Mesodermal cell (in vitro differentiated cells): ENCODE measurements around the gene PRM3.
"Not testable (repeated sequence)": the region's sequence is repeated elsewhere in the genome, so short reads cannot be mapped to it uniquely, and the experiment has no call there.

Experiments
- H3K27ac ChIP-seq: 2 replicates; pipeline ENCODE4 v1.7.0; 2013; ENCODE audit warnings: mild to moderate bottlenecking, low read depth, low read length, moderate library complexity; ENCODE audit not compliant: severe bottlenecking
- H3K36me3 ChIP-seq: 2 replicates; pipeline ENCODE4 v1.7.1; 2013; ENCODE audit warnings: mild to moderate bottlenecking, low read length, moderate library complexity; ENCODE audit not compliant: control insufficient read depth, insufficient read depth
- H3K4me1 ChIP-seq: one replicate; pipeline ENCODE4 v1.7.1; 2013; ENCODE audit warnings: mild to moderate bottlenecking, low read length; ENCODE audit not compliant: insufficient read depth, control insufficient read depth, poor library complexity, severe bottlenecking
- H3K4me3 ChIP-seq: 2 replicates; pipeline ENCODE4 v1.7.0; 2013; ENCODE audit warnings: low read length, control low read depth, mild to moderate bottlenecking; ENCODE audit not compliant: insufficient read depth, poor library complexity, severe bottlenecking; ENCODE audit errors: extremely low read depth
- H3K9me3 ChIP-seq: 2 replicates; pipeline ENCODE4 v1.7.1; 2013; ENCODE audit warnings: mild to moderate bottlenecking, low read length, moderate library complexity; ENCODE audit not compliant: control insufficient read depth
- WGBS, 2 experiments: methylation state at CpG; one replicate each; pipeline ENCODE4 v1.1.5; 2013; ENCODE audit warnings: missing lambda C conversion rate in 2 of 2; ENCODE audit not compliant: insufficient coverage in 2 of 2; 5-methylcytosine and 5-hydroxymethylcytosine counted together

Gene PRM3

GRCh38 chr16:11302977-11303376 lies 29.5 kb upstream of the PRM3 start:
- Histone ChIP-seq H3K4me1 (peaks cover under 1% of the 10 kb centered on the region), H3K9me3 (no peaks in the 10 kb centered on the region), H3K4me3 (no peak overlapping the region), H3K36me3 (no peaks in the 10 kb centered on the region), H3K27ac (no peak overlapping the region)
- WGBS, 2 experiments, result 93 to 100% methylated on average over 3 to 4 of the region's 4 CpGs

- Histone ChIP-seq H3K9me3 (no peaks in the 10 kb centered on the region), H3K4me1 (peaks cover 10% of the 10 kb centered on the region), H3K4me3 (no peak overlapping the region), H3K36me3 (no peaks in the 10 kb centered on the region), H3K27ac (no peak overlapping the region)
- 92 to 100% methylated on average over 1 to 2 of the region's 4 CpGs for WGBS, 2 experiments
Observed at GRCh38 chr16:11301645-11302501, 28.4 kb upstream of the PRM3 start.

GRCh38 chr16:11300560-11300892 lies 27.1 kb upstream of the PRM3 start:
- H3K36me3 ChIP-seq, result no peaks in the 10 kb centered on the region
- WGBS, 2 experiments, result 88 to 93% methylated on average over 4 to 7 of the region's 7 CpGs
- peaks cover 16% of the 10 kb centered on the region for H3K4me1 ChIP-seq
- no peak overlapping the region for H3K4me3 ChIP-seq
- H3K9me3 ChIP-seq, result no peaks in the 10 kb centered on the region
- no peak overlapping the region for H3K27ac ChIP-seq

GRCh38 chr16:11299865-11300559 lies 26.6 kb upstream of the PRM3 start:
- peaks cover 16% of the 10 kb centered on the region for H3K4me1 ChIP-seq
- WGBS, 2 experiments, result 90 to 95% methylated on average over 3 to 5 of the region's 6 CpGs
- no peaks in the 10 kb centered on the region for H3K36me3 ChIP-seq
- H3K4me3 ChIP-seq, result no peak overlapping the region
- H3K9me3 ChIP-seq, result no peaks in the 10 kb centered on the region
- H3K27ac ChIP-seq, result no peak overlapping the region

- H3K9me3 ChIP-seq, H3K36me3 ChIP-seq, H3K27ac ChIP-seq, H3K4me3 ChIP-seq: not testable (repeated sequence)
- H3K4me1 ChIP-seq, result peaks cover 16% of the 10 kb centered on the region
- 90 to 92% methylated on average over 7 to 11 of the region's 13 CpGs for WGBS, 2 experiments
Observed at GRCh38 chr16:11298950-11299547, 25.6 kb upstream of the PRM3 start.

- Histone ChIP-seq H3K27ac (no peak overlapping the region), H3K9me3 (no peaks in the 10 kb centered on the region), H3K36me3 (no peaks in the 10 kb centered on the region), H3K4me3 (no peak overlapping the region), H3K4me1 (peaks cover 16% of the 10 kb centered on the region)
- 100% methylated on average over 2 of the region's 5 CpGs; no CpG with 5 or more reads in 1 of the 2 experiments for WGBS, 2 experiments
Observed at GRCh38 chr16:11298143-11298900, 24.9 kb upstream of the PRM3 start.

DNA sequence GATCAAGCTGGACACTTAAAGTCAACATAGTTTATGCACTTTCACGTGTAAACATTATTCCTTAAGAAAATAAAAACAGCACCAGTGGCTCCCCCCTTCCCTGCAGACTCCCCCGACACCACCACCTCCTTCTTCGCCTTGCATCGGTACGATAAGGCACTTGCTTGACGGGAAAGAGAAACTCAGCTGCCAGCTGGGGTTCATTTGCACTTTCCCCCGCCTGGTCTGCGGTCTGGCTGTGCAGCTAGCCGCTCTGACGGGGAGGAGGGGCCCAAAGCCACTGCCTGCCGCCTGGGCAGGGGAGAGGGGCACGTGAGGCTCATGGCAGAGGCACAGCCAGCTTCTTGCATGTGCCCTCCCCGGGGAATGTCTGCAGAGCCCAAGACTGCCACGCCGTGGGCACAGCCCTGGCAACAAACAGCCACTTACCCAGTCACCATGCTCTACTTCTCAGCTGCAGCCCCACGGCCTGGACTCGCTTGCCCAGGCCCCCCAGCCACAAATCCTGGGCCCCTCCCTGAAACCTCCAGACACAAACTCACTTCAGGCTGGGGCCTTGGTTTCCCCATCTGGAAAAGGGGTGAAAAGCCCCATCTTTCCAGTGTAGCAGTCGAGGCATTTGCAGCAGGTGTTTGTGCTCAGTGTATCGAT lies 24.2 kb upstream of the PRM3 start:
- 28 to 49% methylated on average over 9 to 12 of the region's 19 CpGs for WGBS, 2 experiments
- Histone ChIP-seq H3K4me3 (no peak overlapping the region), H3K9me3 (no peaks in the 10 kb centered on the region), H3K27ac (no peak overlapping the region), H3K4me1 (peaks cover 16% of the 10 kb centered on the region), H3K36me3 (no peaks in the 10 kb centered on the region)

DNA sequence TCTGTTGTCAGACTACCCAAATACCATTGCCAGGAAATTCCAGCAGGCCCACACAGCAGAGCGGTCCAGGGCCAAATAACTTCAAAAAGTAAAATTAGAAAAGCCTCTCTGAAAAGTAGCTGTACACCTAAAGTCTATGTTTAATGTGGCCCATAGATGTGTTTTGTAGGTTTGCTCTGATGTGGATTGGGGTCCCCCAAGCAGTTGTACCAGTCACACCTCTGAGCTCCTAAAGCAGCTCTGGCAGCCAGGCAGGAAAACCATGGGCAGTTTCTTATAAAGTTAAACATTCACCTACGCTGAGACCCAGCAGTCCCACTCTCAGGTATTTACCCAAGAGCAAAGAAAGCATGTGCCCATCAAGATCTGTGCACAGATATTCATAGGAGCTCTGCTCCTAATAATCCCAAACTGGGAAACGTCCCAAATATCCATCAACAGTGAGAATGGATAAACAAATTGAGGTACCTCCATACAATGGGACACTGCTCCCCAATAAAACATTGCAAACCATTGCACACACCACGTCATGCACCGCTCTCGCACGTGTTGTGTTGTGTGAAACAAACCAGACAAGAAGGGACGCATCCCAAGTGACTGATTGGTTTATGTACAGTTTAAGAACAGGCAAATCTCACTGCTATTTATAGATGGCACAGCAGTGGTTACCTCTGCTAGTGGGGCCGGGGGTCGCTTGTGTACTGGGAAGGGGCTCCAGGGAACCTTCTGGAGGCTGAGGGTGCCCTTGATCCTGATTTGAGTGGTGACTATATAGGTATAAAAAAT lies 23.5 kb upstream of the PRM3 start:
- Histone ChIP-seq H3K4me1 (peaks cover 16% of the 10 kb centered on the region), H3K36me3 (no peaks in the 10 kb centered on the region), H3K27ac (no peak overlapping the region), H3K4me3 (no peak overlapping the region), H3K9me3 (no peaks in the 10 kb centered on the region)
- WGBS, 2 experiments, result 87 to 93% methylated on average over 7 to 8 of the region's 10 CpGs

DNA sequence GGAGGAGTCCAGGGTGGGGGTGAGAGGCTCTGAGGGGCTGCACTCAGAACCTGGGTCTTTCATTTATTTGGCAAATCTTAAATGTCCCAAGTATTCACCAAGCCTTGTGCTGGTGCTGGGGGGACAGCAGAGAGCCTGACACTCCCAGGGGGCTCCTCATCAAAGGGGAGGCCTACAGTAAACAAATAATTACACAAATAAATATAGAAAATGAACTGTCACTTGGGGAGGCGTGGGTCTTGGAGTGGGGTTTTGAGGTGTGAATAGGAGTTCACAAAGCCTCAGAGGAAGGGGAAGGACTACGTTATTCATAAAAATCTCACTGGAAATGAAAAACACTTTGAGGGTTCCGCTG lies 22.9 kb upstream of the PRM3 start:
- no peak overlapping the region for H3K27ac ChIP-seq
- WGBS, 2 experiments, result 100% methylated on average over 1 of the region's 3 CpGs
- no peak overlapping the region for H3K4me3 ChIP-seq
- H3K36me3 ChIP-seq, result no peaks in the 10 kb centered on the region
- peaks cover 16% of the 10 kb centered on the region for H3K4me1 ChIP-seq
- no peaks in the 10 kb centered on the region for H3K9me3 ChIP-seq
